GM12878 (cell line): ENCODE results near the gene TES. TPM values are rescaled to one million over a fixed set of nuclear protein-coding genes. Genes with fewer than 3 reads are reported as not detected.

Experiments
- ATAC-seq: fragments of 200-7000 bp; cut with Tn5 transposase; 3 replicates; pipeline ENCODE4 v1.9.1; 2020; ENCODE audit warnings: mild to moderate bottlenecking, moderate library complexity
- BruUV-seq: library from RNA; stranded (reverse); fragments of 400-500 nt; replicated peaks from 2 replicates; lab custom pipeline; 2021; lab: Mats Ljungman, UMichigan
- CTCF ChIA-PET: fragments of 300-600 bp; sonication (Branson Sonifier 250); formaldehyde crosslinking; extraction: SDS; loops from one replicate; lab custom pipeline; 2021; ENCODE audit warnings: inconsistent platforms; lab: Yijun Ruan, JAX
- POLR2A ChIA-PET: fragments of 350-600 bp; formaldehyde crosslinking; extraction: SDS; loops from one replicate; lab custom pipeline; 2021; ENCODE audit warnings: inconsistent platforms; lab: Charles Lee
- RAD21 ChIA-PET: fragments of 300-600 bp; sonication (Branson Sonifier 250); formaldehyde crosslinking; loops from one replicate; lab custom pipeline; 2023; ENCODE audit warnings: antibody characterized with exemption; ENCODE audit not compliant: unreplicated experiment; lab: Charles Lee
- SMC1A ChIA-PET: fragments of 300-600 bp; sonication (Branson Sonifier 250); formaldehyde crosslinking; loops from one replicate; lab custom pipeline; 2023; ENCODE audit not compliant: unreplicated experiment, uncharacterized antibody; lab: Charles Lee
- DNase-seq: peaks from one replicate; pipeline ENCODE4 v3.0.0-alpha.2; 2011; ENCODE audit warnings: low read depth, low spot score
- FAIRE-seq: peaks from 3 replicates; lab custom pipeline; 2011; peaks lifted over from hg19 to GRCh38; lab: Jason Lieb, UNC
- H2AFZ ChIP-seq: 2 replicates; pipeline ENCODE4 v1.6.0; 2011; ENCODE audit warnings: low read depth, low read length, control low read depth; ENCODE audit not compliant: control insufficient read depth
- H3K27ac ChIP-seq: 2 replicates; pipeline ENCODE4 v1.5.1; 2011; ENCODE audit warnings: control low read depth; ENCODE audit not compliant: control insufficient read depth, insufficient read depth
- H3K27me3 ChIP-seq, 2 experiments: replicated peaks in 1 of 2; 2 replicates each; pipeline versions ENCODE4 v1.6.0 to v1.6.1; 2011; ENCODE audit warnings: low read length in 1 of 2; ENCODE audit not compliant: control insufficient read depth in 2 of 2, insufficient read depth in 2 of 2
- H3K36me3 ChIP-seq, 2 experiments: 2 replicates each; pipeline ENCODE4 v1.5.1; 2011; ENCODE audit warnings: low read length in 1 of 2; ENCODE audit not compliant: control insufficient read depth in 2 of 2, insufficient read depth in 2 of 2
- H3K4me1 ChIP-seq: 2 replicates; pipeline ENCODE4 v1.6.1; 2011; ENCODE audit warnings: mild to moderate bottlenecking, low read length, moderate library complexity, mixed read lengths; ENCODE audit not compliant: control insufficient read depth, insufficient read depth
- H3K4me2 ChIP-seq: 2 replicates; pipeline ENCODE4 v1.6.0; 2011; ENCODE audit warnings: control low read depth; ENCODE audit not compliant: control insufficient read depth, insufficient read depth
- H3K4me3 ChIP-seq: fragments of 200-600 bp; sonication (generic); 2 replicates; pipeline ENCODE4 v1.5.1; 2016
- H3K79me2 ChIP-seq: 2 replicates; pipeline ENCODE4 v1.6.0; 2011; ENCODE audit warnings: low read length; ENCODE audit not compliant: control insufficient read depth, insufficient read depth
- H3K9ac ChIP-seq: 2 replicates; pipeline ENCODE4 v1.8.0; 2011; ENCODE audit warnings: low read length, control low read depth, mixed read lengths; ENCODE audit not compliant: control insufficient read depth, insufficient read depth
- H3K9me3 ChIP-seq: replicated peaks from 3 replicates; pipeline ENCODE4 v1.5.1; 2011; ENCODE audit warnings: mild to moderate bottlenecking, low read length; ENCODE audit not compliant: control insufficient read depth, insufficient read depth
- H4K20me1 ChIP-seq: 2 replicates; pipeline ENCODE4 v1.6.0; 2011; ENCODE audit not compliant: control insufficient read depth, insufficient read depth
- ATF2 ChIP-seq: IDR thresholded peaks from 2 replicates; pipeline ENCODE4 v1.6.1; 2012; ENCODE audit warnings: low read length, inconsistent platforms
- BRCA1 ChIP-seq: IDR thresholded peaks from 2 replicates; pipeline ENCODE4 v1.6.1; 2011; ENCODE audit warnings: low read depth, low read length, improper control_type of control experiment
- CEBPZ ChIP-seq: fragments of 150-350 bp; IDR thresholded peaks from 2 replicates; pipeline ENCODE4 v1.6.1; 2016; ENCODE audit warnings: low read depth, low read length
- IKZF1 ChIP-seq: fragments of 450-650 bp; conservative IDR thresholded peaks from 2 replicates; pipeline ENCODE4 v1.6.1; 2017; ENCODE audit warnings: antibody characterized with exemption, mild to moderate bottlenecking
- MAX ChIP-seq: IDR thresholded peaks from 2 replicates; pipeline ENCODE4 v1.6.1; 2012; ENCODE audit warnings: low read depth, low read length, improper control_type of control experiment
- MEF2A ChIP-seq: IDR thresholded peaks from 2 replicates; pipeline ENCODE4 v1.6.1; 2011; ENCODE audit warnings: low read depth, mild to moderate bottlenecking, low read length, moderate library complexity; ENCODE audit not compliant: insufficient read depth
- NR2C1 ChIP-seq: fragments of 450-650 bp; IDR thresholded peaks from 2 replicates; pipeline ENCODE4 v1.6.1; 2017; ENCODE audit warnings: antibody characterized with exemption, mild to moderate bottlenecking, moderate library complexity
- PAX5 ChIP-seq: IDR thresholded peaks from 2 replicates; pipeline ENCODE4 v1.6.1; 2011; ENCODE audit warnings: low read depth, low read length, borderline replicate concordance
- ZBTB4 ChIP-seq: fragments of 450-650 bp; formaldehyde crosslinking; IDR thresholded peaks from 2 replicates; pipeline ENCODE4 v1.4.0; 2022; ENCODE audit warnings: mild to moderate bottlenecking, moderate library complexity
- in situ Hi-C: fragments of 300-500 bp; cut with MboI; formaldehyde crosslinking; loops from 9 replicates; pipeline ENCODE4 v1.14.3; 2018; ENCODE audit warnings: mixed read lengths
- intact Hi-C: fragments of 100-400 bp; cut with micrococcal nuclease; formaldehyde crosslinking; loops from one replicate; pipeline ENCODE4 v1.14.2; 2022; ENCODE audit not compliant: unreplicated experiment
- polyA plus RNA-seq, 11 experiments: library from polyadenylated mRNA; depleted of rRNA in 4 of 11; unstranded in 6 of 11; stranded (reverse) in 5 of 11; fragments of >200 nt; fragmentation: Nextera tagmentation in 4 of 11; fragmentation: Illumina TruSeq in 1 of 11; extraction: Ambion mirVana in 4 of 11; extraction: Trizol in 1 of 11; gene quantifications; 1 replicate in 1 of 11; 2 replicates in 10 of 11; pipeline versions ENCODE4 v1.2.1 to v1.2.3, GENCODE V29; 2011 to 2016; ENCODE audit warnings: inconsistent platforms in 2 of 11, missing spikeins in 2 of 11, low read depth in 1 of 11
- total RNA-seq, 4 experiments: library from RNA; depleted of rRNA in 3 of 4; stranded (reverse); fragments of >200 nt in 3 of 4; fragmentation: Illumina TruSeq in 1 of 4; extraction: Trizol in 1 of 4; gene quantifications; 2 replicates each; pipeline versions ENCODE4 v1.2.1 to v1.2.3, GENCODE V29; 2013 to 2021
- TF ChIP-seq, protein P1 (sequence below): fragments of 450-650 bp; IDR thresholded peaks from 2 replicates; pipeline ENCODE4 v1.6.1; 2014; ENCODE audit warnings: mild to moderate bottlenecking
- TF ChIP-seq, protein P2 (sequence below): IDR thresholded peaks from 2 replicates; pipeline ENCODE4 v1.6.1; 2011; ENCODE audit warnings: borderline replicate concordance, low read depth, mild to moderate bottlenecking, moderate library complexity, mixed read lengths, low read length; ENCODE audit not compliant: insufficient read depth; ENCODE audit errors: extremely low read length

The TES gene
- total and polyA plus RNA-seq, 10 of the 15 experiments (the other 5 are each of a cell fraction or from before 2014, with no cell fraction given) = 31.2 to 77.5 (median 59.2) TPM

- no peak for TF ChIP-seq ATF2
- TF ChIP-seq, protein P1, sequence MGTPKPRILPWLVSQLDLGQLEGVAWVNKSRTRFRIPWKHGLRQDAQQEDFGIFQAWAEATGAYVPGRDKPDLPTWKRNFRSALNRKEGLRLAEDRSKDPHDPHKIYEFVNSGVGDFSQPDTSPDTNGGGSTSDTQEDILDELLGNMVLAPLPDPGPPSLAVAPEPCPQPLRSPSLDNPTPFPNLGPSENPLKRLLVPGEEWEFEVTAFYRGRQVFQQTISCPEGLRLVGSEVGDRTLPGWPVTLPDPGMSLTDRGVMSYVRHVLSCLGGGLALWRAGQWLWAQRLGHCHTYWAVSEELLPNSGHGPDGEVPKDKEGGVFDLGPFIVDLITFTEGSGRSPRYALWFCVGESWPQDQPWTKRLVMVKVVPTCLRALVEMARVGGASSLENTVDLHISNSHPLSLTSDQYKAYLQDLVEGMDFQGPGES = no peak
- TF ChIP-seq, protein P2, sequence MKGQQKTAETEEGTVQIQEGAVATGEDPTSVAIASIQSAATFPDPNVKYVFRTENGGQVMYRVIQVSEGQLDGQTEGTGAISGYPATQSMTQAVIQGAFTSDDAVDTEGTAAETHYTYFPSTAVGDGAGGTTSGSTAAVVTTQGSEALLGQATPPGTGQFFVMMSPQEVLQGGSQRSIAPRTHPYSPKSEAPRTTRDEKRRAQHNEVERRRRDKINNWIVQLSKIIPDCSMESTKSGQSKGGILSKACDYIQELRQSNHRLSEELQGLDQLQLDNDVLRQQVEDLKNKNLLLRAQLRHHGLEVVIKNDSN = no peak
These were observed 48.6 kb upstream of the TES start (continued) for GRCh38 chr7:116161728-116162127.

GRCh38 chr7:116162254-116162653, 48.1 kb upstream of the TES start:
- CTCF ChIA-PET = interaction anchor here (2.4 to 3.6 kb wide), 3 partner anchors 9 to 73 kb away, joined by 6 to 19 read pairs (median 16); no protein-coding TSS in a partner anchor
- no peak for TF ChIP-seq MAX
- no peak for TF ChIP-seq BRCA1
- TF ChIP-seq NR2C1 = no peak
- no peak for TF ChIP-seq MEF2A
- TF ChIP-seq PAX5 = no peak
- TF ChIP-seq ZBTB4 (CRISPR knock-in tag) = no peak
- 0 out of 2 replicates have a peak, but pooled peaks have one; percentile 3 for TF ChIP-seq IKZF1
- TF ChIP-seq CEBPZ = no peak

More at GRCh38 chr7:116162254-116162653, 48.1 kb upstream of the TES start:
- ATAC-seq (peak; percentile 53), DNase-seq (no peak), FAIRE-seq (no peak)
- RAD21 ChIA-PET = interaction anchor here (0.6 to 1.4 kb wide), 3 partner anchors 10 to 385 kb away, joined by 3 read pairs; no protein-coding TSS in a partner anchor
- H3K79me2 ChIP-seq = no peaks in the 10 kb centered on the region
- intact Hi-C loops (no loop called here), in situ Hi-C loops (no loop called here)
- no peak overlapping the region for H3K4me3 ChIP-seq
- H2AFZ ChIP-seq = no peak overlapping the region; the same call in 1 of the 2 replicates
- BruUV-seq = no TSS peak
- no peaks in the 10 kb centered on the region for H3K36me3 ChIP-seq
- peak overlapping the region; percentile 26; the same call in 1 of the 2 replicates for H3K4me2 ChIP-seq
- SMC1A ChIA-PET = interaction anchor here (0.6 to 2.1 kb wide), 4 partner anchors 16 to 1857 kb away, joined by 3 to 14 read pairs (median 4); no protein-coding TSS in a partner anchor
- no peaks in the 10 kb centered on the region for H3K27me3 ChIP-seq
- H3K9me3 ChIP-seq = no peaks in the 10 kb centered on the region; the same call in 2 of the 3 replicates
- H3K4me1 ChIP-seq = peaks cover 49% of the 10 kb centered on the region
- POLR2A ChIA-PET = interaction anchor here (0.9 kb wide), 1 partner anchor 9 kb away, joined by 4 read pairs; no protein-coding TSS in a partner anchor
- H3K9ac ChIP-seq = no peak overlapping the region
- H3K27ac ChIP-seq = no peak overlapping the region
- no peaks in the 10 kb centered on the region for H4K20me1 ChIP-seq
